Fibroblast of pulmonary artery (primary cell): Measurements from ENCODE around the gene ADAMTS10.
A peak's percentile ranks its signal among the peaks of the same experiment; 100 is the strongest.
"Not testable (repeated sequence)": the region's sequence is repeated elsewhere in the genome, so short reads cannot be mapped to it uniquely, and the experiment has no call there.

Source experiments
- DNase-seq: peaks from one replicate; pipeline ENCODE4 v3.0.0-alpha.2; 2010; ENCODE audit warnings: low read depth
- H3K4me3 ChIP-seq: replicated peaks from 2 replicates; pipeline ENCODE4 v1.5.1; 2011; ENCODE audit warnings: low read depth, mild to moderate bottlenecking, control low read depth, low read length, moderate library complexity
- CTCF ChIP-seq: IDR thresholded peaks from 2 replicates; pipeline ENCODE4 v1.5.1; 2011; ENCODE audit warnings: mild to moderate bottlenecking, control low read depth, low read length, inconsistent platforms; ENCODE audit errors: missing control alignments

The ADAMTS10 gene

DNA sequence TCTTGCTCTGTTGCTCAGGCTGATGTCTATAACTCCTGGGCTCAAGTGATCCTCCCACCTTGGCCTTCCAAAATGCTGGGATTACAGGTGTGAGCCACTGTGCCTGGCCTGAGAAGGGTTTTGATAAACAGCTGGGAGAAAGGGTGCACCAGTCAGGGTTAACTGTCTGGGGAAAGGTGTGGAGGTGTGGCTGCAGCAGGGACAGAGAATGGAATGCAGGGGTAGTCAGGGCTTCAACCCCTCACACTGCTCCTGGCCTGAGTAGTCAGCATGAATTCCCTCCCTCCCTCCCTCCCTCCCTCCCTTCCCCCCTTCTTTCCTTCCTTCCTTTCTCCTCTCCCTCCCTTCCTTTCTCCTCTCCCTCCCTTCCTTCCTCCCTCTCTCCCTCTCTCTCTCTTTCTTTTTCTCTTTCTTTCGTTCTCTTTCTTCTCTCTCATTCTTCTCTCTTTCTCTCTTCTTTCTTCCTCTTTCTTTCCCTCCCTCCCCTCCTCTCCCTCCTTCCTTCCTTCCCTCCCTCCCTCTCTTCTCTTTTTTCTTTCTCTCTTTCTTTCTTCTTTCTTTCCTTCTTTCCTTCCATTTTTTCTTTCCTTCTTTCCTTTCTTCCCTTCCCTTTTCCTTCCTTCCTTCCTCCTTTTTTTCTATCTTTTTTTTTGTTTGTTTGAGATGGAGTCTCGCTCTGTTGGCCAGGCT, 49.3 kb downstream of the ADAMTS10 start:
- no peak for TF ChIP-seq CTCF
- H3K4me3 ChIP-seq: no peak overlapping the region
- no peak for DNase-seq

- no peak for TF ChIP-seq CTCF
- DNase-seq: no peak
- H3K4me3 ChIP-seq: no peak overlapping the region
Observed at GRCh38 chr19:8558325-8558724, 52.2 kb downstream of the ADAMTS10 start.

GRCh38 chr19:8557642-8558238, 52.8 kb downstream of the ADAMTS10 start:
- no peak overlapping the region for H3K4me3 ChIP-seq
- no peak for TF ChIP-seq CTCF
- no peak for DNase-seq

DNA sequence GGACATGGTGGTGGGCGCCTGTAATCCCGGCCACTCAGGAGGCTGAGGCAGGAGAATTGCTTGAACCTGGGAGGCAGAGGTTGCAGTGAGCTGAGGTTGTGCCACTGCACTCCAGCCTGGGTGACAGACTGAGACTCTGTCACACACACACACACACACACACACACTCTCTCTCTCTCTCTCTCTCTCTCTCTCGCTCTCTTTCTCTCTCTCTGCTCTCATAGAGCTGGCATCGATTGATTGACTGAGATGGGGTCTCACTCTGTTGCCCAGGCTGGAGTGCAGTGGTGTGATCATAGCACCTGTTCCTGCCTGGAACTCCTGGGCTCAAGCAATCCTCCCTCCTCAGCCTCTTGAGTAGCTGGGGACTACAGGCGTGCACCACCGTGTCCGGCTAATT, 56.8 kb downstream of the ADAMTS10 start:
- DNase-seq, H3K4me3 ChIP-seq: not testable (repeated sequence)

DNA sequence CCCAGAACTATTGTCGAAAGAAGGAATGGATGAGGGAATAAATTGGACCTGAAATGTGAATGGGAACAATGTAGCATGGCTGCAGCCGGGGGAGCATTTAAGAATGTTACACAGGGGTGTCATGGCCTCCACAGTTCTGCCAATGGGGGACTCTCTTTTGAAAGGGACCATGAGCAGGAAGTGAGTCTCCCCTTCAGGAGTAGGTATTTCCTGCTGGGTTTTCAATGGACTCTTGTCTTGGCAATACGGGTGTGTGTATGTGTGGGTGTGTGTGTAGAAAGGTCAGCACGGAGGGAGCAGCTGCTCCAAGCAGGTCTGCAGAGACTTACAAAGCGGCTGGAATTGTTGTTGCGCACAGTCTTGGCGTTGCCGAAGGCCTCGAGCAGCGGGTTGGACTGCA, 57.7 kb downstream of the ADAMTS10 start:
- TF ChIP-seq CTCF: no peak
- DNase-seq: peak; percentile 51
- H3K4me3 ChIP-seq: no peak overlapping the region

DNA sequence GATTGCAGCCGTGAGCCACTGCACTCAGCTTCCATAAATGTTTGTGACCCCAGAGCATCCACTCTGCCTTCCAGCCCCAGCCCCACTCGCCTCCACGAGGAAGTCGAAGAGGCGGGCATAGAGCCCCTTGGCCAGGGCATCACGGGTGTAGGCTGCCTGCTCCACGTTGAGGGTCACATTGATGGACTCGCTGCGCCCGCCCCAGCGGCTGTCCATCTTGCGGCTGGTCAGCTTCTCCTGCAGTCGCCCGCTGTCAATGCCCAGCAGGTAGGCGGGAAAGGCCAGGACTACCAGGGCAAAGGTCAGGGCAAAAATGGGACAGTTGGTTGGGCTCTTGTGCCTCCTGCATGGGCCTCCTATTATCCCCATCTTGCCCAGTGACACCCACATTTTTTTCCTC, 60.4 kb downstream of the ADAMTS10 start:
- no peak overlapping the region for H3K4me3 ChIP-seq
- no peak for TF ChIP-seq CTCF
- no peak for DNase-seq

DNA sequence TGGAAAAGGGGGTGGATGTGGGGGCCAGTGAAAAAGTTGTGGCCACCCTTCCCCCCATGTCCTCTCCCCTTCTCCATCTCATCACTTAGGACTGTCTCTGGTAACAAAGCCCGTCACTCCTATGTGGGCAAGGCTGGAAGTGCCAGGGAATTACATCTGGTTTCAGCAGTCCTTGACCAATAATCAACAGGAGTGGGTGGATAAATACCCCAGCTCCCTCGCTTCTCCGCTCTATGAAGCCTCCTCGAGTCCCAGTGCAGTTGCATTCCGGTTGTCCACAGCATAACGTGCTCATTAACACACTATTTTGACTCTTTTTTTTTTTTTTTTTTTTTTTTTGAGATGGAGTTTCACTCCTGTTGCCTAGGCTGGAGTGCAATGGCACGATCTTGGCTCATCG, 64.8 kb downstream of the ADAMTS10 start:
- TF ChIP-seq CTCF: no peak
- H3K4me3 ChIP-seq: no peak overlapping the region
- DNase-seq: no peak
